Activated CD4-positive, alpha-beta T cell treated with anti-CD3 and anti-CD28 coated beads, Interleukin-2, Interleukin-6, amounts not matched to agents 100 ng/mL and 50 ng/mL, durations not matched to agents 16 hours and 8 hours (primary cell): Measurements from ENCODE around the gene AMOTL1.

Experiments
- DNase-seq: peaks from one replicate; pipeline ENCODE4 v3.0.0-alpha.2; 2020

AMOTL1 gene

DNA sequence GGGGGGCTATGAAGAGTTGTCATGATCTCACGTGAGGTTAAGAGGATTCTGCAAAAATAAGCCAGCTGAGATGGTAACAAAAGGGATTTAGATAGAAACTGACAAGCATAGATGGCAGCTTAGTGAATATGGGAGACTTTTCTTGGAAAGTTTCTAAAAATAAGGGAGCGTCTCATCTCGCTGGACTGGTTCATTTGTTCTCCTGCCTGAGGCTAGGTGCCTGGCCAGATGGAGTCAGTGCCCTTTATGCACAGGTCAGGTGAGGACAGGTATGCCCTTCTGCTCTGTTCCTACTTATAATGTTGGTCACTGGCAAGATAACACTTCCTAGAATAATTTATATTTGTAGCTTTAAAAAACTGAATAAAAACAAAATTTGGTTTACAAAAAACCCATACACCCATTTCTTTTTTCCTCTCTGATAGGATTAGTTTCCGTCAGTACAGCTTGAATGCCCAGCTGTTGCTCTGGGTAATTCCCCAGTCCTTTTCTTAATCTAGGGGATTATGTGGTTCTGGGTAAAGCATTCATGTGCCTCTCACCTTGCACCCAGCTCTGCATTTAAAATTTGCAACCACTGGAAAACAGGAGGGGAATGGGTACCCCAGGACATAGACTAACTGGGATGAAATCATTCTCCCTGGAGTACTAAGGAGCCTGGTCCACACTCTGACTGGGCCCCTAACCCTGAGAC lies 90.0 kb downstream of the AMOTL1 start:
- no peak for DNase-seq

DNA sequence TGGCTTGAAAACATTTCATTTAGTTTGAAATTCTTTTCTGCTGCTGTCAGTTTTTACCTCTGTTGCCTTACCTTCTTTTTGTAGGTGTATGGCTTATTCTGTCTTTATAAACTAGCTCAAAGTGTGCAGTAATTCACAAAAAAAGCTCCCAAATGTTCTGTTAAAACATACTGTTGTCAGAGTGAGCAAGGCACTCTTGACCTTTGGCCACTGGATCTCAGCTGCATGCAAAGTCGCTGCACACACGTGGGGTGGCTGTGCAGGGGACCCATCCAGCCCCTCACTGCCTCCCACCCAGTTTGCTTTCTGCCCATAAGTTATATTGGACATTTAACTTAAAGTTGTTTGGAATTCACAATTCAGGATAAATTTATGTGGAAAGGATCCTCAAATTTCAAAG lies 92.2 kb downstream of the AMOTL1 start:
- no peak for DNase-seq

DNA sequence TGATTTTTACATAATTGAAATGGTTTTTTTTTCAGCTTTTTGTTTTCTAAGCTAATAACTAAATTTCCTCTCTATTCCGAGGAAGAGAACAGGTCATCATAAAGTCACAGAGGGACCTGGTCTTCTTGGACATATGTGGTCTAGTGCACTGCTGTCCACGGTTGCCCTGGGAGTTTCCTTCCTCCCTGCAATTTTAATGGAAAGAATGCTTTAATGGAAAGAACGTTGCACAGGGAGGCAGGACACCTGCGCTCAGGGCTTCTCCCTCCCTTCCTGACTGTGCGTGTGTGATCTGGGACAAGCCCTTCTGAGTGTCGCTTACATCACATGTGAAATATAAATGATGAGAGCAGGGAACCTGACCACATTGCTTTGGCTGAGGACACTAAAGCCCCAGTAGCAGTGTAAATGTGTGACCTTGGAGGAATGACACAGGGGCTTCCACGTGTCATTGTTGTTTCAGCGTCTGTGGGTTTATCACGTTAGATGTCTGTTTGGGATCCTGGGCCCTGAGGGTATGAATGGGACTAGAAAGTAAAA lies 93.2 kb downstream of the AMOTL1 start:
- no peak for DNase-seq

- DNase-seq, result no peak
Measured at GRCh38 chr11:94862926-94863880, 95.0 kb downstream of the AMOTL1 start.

DNA sequence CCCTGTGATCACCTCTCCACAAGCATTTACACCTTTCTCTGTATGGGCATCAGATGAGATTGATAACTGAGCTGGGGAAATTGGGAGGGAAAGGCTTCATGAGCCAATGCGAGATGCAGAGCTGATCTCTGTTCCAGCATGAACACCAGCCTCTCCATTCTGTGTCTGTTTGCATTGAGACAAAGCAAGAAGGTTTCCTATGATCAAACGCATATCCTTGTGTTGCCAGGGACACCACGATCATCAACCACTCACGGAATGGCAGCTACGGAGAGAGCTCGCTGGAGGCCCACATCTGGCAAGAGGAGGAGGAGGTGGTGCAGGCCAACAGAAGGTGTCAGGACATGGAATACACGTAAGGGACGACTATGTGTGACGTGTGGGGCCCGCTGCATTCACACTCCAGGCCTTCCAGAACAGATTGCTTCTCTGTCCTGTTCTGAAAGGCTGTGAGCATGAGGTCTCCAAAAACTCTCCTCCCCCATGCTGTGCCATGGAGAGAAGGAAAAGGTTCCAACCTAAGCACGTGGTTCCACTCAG lies 96.4 kb downstream of the AMOTL1 start:
- no peak for DNase-seq

DNA sequence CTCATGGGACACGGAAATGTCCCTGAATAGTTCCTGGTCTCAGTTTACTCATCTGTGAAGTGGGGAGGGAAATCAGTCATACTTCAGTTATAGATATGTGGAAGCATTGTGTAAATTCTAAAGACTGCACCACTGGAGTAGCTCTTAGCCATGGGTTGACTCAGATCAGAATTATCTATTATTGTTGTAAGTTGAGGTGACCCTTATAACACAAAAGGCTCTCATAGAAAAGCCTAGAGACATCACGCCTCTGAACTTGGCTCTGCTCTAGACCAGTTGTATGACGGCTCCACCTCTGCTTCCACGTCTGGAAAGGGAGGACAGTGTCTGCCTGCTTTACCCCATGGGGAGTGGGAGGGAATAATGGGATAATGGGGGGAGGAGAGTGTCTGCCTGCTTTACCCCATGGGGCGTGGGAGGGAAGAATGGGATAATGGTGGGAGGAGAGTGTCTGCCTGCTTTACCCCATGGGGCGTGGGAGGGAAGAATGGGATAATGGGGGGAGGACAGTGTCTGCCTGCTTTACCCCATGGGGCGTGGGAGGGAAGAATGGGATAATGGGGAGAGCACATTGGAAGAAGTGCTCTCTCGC lies 98.2 kb downstream of the AMOTL1 start:
- peak; percentile 33 for DNase-seq

- no peak for DNase-seq
Measured at GRCh38 chr11:94866936-94867795, 99.0 kb downstream of the AMOTL1 start.

- DNase-seq, result no peak
Measured at GRCh38 chr11:94868468-94868867, 100.3 kb downstream of the AMOTL1 start.

GRCh38 chr11:94869186-94869585 lies 101.0 kb downstream of the AMOTL1 start:
- no peak for DNase-seq

DNA sequence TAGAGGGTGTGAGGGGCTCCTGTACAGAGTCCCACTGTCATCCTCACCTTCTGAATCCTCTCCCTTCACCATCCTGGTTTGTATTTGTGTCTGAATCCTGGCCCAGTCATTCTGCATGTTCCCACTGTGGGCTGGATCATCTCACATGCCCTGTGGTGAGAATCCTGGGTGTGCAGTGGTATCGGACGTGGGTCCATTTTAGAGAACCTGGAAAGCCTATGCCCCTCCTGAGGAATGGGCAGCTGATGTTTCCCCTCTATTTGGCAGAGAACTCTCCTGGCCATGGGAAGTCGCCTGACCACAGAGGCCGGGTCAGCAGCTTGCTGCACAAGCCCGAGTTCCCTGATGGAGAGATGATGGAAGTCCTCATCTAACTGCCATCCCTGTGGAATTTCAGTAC lies 102.3 kb downstream of the AMOTL1 start:
- DNase-seq, result no peak

GRCh38 chr11:94871491-94872185 lies 103.5 kb downstream of the AMOTL1 start:
- DNase-seq, result no peak

DNA sequence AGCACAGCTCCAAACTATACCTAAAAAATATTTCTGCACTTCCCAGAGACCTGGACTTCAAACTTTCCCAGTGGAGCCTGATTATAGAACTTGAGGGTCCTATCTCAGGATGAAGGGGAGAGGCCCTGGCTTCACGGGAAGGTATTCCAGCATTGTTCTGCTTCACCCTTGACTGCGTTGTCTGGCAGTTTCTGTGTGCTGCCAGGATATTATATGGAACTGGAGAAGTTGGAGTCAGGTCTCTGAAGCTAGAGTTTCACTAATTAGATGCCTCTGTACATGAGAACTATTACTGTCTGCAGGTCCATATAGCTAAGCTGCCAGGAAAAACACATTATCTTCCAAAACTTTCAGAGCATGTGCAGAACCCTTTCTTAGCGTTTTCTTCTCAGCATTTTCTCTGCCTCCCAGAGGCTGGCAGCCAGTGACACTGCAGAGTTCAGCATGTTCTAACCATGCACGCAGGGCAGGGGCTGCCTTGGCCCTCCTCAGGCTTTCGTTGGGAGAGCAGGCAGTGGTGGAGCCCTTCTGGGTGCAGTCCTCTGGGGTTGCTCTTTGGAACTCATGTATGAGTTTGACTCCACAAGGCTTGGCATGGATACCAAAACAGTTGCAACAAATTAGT lies 105.9 kb downstream of the AMOTL1 start:
- no peak for DNase-seq

DNA sequence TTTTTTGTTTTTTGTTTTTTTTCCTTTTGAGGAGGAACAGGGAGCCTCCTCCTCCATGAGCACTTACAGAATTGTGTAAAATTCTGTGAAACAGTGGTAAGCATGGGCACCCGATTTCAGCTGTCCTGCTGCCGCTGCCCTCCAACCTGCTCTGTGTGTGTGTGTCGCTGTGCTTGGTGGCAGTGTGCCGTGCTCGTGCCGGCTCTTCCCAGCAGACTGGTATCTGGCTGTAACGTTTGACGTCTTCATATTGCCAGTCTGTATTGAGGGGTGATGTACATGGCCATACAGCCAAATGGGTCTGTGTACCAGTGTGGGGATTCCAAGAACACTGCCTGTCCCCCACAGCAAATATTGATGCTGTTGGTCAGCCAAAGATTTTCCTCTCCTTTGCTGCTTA lies 108.1 kb downstream of the AMOTL1 start:
- DNase-seq, result no peak

GRCh38 chr11:94876645-94877442 lies 108.7 kb downstream of the AMOTL1 start:
- DNase-seq, result peak; percentile 81

DNA sequence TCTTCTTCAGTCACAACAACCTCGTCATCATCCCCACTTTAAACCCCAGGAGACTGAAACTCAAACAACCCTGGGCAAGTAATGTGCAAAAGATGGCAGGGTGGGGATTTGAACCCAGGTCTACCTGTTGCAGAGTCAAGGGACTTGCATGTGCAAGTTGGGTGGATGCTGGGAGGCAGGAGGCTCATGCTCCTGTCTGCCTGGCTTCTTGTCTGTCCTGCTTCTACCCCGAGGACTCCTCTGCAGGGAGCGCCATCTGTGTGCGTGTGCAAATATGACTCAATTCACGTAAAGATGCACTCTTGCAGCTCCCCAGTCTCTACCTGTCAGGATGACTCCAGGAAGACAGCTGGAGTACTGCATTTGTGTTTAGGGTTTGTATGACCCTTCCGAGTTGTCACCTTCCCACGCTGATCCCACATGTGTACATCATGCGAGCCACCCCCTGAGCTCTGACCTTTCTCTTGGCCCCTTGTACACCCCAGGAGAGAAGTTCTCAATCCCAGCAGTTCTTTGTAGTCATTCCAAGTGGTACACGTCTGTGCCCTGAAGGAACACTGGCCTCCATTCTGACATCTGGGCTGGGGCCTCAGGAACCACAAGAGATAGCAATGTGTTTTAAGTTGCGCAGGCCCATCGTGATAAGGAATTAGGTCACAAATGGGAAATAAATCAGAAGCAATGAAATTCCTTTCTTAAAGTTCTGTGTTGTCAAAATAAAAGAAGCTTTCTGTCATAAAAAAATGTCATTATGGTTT lies 109.5 kb downstream of the AMOTL1 start:
- DNase-seq, result no peak

GRCh38 chr11:94879006-94879405 lies 110.8 kb downstream of the AMOTL1 start:
- no peak for DNase-seq

- DNase-seq, result peak; percentile 16
Measured at GRCh38 chr11:94880216-94880615, 112.1 kb downstream of the AMOTL1 start.

DNA sequence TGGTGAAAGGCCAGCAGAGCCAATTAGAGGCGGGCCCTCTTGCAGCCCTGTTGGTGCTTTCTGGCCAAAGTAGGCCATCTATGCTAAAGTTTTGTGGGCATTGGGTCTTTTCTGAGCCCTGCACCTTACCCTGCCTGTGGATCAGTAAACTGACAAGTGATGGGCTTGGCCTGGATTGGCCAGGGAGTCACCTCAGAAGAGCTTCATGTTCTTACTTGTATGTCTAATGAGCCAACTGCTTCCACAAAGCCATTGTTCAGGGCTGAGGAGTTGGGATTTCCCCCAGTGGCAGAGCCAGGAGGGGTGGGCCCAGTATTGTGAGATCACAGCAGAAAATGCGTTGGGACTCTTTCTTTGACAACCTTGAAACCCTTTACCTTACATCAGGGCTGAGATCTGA lies 114.8 kb downstream of the AMOTL1 start:
- no peak for DNase-seq

DNA sequence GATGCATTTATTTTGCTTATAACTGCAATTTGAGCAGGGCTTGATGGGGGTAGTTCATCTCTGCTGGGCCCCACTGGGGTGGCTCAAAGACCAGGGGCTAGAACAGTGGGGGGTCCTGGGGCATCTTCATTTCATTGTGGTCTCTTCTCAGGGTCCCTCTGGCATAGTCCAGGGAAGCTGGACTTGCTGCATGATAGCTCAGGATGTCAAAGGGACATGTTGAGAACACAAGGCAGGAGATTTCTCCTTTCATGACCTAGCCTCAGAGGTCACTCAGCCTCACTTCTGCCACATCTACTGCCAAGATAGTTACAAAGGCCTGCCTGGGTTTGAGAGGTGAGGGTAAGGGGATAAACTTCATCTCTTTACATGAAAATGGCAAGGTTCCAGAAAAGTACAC lies 115.7 kb downstream of the AMOTL1 start:
- DNase-seq, result no peak
